Kidney glomerular epithelial cell (primary cell): ENCODE measurements around the gene SLF2.
"Not testable (repeated sequence)": the region's sequence is repeated elsewhere in the genome, so short reads cannot be mapped to it uniquely, and the experiment has no call there.

Experiments
- DNase-seq: peaks from one replicate; lab custom pipeline; 2025; lab: John Stamatoyannopoulos, UW

SLF2 gene

DNA sequence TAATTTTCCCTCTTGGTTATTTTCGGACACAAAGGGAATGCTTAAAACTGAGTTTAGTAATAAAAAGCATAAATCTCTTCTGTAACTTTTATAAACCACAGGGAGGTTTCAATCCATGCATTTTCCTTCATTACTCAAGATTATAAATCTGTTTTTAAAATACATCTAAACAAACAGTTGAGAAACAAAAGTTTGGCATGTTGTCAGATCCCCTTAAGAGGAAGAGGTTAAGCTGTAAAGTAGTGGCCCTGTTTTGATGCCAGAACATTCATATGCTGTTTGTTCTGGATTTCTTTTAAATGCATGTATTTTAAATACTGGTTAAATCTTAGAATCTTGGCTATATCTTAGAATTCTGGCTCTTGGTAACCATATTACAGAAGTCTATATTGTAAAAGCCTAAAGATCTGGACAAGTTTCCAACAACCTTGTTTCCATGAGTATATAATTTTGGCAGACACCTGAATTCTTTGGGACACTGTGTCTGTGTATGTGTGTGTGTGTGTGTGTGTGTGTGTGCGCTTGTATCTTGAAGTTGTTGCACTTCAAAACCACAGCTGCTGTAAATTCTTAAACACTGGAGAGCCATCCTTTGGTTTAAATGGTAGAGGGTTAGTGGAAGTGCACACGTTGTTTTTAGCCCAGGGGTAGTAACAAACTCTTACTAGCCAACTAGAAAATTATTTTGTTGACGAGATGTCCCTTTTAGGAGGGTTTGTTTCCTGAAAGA, 49.8 kb downstream of the SLF2 start:
- no peak for DNase-seq

DNA sequence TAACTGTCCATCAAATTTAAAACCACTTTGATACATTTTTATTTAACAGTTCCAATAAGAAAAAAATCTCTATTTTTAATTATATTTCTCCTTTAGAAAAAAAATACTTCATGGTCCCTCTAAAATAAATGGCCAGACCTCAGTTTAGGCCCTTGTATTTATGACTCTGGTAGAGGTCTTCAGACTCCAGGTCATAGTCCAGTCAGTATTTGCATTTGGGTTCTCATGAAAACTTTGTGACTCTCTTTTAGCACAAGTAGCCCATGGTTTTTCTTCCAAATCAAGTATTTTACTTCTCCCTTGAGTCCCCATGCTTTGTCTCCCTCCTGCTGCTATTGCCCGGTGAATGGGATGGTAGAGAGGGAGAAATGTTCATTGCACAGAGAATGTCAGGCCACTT, 51.1 kb downstream of the SLF2 start:
- no peak for DNase-seq

GRCh38 chr10:100965820-100966219, 53.1 kb downstream of the SLF2 start:
- DNase-seq, result no peak

GRCh38 chr10:100966887-100967286, 54.1 kb downstream of the SLF2 start:
- no peak for DNase-seq

DNA sequence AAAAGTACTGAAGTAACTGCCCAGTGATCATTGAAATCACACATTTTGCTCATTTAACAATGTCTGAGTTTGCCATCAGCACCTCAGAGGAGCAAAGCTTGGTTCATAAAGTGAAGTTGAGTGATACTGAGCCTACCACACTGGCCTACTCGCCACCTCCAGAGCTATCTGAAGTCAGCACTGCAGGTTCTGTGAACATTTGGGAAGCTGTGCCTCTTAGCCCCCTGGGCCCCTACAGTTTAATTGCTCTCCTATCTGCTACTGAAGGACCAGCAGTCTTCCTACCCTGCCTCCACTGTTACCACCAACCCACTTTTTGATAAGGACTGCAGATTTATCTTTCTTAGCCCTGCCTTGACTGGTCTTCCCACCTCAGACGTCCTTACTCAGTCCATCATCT, 54.6 kb downstream of the SLF2 start:
- DNase-seq, result no peak

- DNase-seq, result no peak
These were observed 55.4 kb downstream of the SLF2 start for GRCh38 chr10:100968062-100968736.

- no peak for DNase-seq
These were observed 56.1 kb downstream of the SLF2 start for GRCh38 chr10:100968863-100969186.

DNA sequence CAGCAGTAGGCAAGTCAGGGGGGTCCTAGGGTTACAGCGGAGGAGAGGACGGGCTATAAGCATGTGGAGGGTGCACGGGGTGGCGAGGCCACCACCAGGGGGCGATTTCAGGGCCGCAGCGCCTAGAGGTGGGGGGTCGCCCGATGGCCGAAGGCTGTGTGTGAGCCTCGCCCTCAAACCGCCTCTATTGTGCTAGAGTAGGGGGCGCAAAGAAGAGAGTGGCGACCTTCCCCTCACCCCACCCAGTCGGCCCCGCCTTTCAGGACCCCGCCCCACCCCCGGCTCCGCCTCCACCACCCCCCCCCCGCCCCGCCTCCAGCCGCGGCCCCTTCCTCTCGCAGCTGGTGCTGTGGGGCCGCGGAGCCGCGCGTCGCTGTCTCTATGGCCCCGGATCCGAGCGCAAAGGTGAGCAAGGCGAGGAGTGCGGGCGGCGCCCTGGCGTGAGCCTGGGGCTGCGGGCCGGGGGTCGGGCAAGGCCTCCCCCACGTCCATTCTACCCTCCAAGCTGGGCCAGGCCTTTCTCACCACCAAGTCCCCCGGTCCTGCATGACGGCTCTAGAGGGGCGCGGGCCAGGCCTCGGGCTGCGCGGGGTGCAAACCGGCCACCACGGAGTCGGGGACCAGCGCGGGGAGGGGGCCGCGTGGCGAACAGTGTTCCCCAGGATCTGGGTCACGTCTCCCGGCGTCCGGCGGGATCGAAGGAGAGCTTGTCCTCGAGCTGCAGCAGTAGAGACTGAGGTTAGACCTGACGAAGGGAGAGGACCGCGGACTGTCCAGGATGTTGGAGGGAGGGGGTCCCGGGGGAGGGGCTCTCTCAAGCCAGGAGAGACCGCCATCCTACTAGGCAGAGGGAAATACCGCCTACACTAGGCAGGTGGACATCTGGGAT, 56.7 kb downstream of the SLF2 start, which contains the start of gene SEMA4G:
Gene SEMA4G, plus strand, starts transcription at position 318 of the 889 bp plus-strand sequence. CDS start 3,409 bp downstream, outside the sequence.
- no peak for DNase-seq

DNA sequence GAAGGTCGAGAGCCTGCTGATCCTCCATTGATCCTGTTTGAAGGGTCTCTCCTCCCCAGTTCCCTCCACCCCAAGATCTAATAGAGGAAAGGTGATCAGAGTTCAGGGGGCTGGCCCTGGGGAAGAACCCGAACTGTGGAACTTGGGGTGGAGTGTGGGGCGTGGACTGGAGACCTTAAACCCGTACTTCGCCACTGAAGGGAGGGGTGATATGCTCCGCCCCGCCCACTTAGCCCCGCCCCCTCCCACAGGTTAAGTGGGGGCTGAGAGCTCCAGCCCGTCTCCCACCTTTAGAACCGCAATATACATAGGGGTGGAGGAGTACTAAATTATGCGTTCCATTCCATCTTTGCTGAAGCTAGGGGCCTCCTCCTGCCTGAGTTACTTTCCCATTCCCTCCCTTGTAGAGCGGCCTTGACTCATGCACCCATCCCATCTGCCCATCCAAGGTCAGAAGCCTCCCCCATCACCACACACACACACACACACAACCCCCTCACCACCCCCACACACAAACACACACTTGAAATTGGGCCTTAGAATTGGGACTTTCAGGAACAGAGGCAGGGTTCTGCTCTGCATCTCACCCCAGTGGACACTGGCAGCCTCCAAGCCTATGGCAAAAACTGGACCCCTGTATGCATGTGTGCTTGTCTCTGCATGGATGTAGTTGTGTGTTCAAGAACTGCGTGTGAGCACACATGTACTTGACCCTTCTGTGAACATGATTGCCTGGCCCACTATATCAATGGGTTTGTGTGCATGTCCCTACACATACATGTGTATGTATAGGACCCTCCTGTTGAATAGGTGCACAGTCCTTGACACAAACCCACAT, 57.5 kb downstream of the SLF2 start:
- DNase-seq, result no peak

DNA sequence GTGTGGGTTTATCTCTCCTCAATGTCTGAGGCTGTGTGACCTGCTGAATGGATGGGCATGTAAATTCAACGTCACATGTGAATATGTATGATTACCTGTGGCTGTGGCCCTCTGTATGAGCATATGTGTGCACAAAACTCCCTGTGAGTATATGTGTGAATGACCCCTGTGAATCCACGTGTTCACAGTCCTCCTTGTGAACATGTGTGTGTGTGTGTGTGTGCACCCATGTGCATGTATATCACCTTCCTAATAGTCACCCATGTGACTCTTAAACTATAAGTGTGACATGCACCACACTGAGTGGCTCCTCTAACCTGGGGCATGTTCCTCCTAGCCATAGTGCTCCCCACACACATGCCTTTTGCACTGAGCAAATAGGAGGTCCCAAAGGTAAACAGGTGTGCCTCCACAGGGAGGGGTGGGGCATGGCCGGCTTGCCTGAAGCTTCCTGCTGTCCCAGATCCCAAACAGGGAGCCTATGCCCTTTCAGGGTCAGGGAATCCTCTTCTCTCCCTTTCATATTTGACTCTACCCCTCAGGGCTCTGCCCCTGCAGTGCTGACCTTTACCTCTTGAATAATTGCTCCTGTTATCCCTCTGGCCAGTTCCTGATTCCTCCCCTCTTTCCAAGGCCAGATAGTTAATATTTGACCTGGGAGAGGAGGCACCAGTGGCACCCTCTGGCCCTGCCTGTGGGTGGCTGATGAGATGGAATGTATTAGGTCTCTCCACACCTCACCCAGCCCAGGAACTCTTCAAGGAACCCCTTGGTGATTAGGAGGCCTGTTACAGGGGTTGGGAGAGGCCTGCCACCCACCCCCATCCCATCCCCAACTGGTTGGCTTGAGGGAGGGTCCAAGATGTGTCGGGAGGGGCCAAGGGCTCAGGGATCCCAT, 58.4 kb downstream of the SLF2 start:
- peak; percentile 35 for DNase-seq

DNA sequence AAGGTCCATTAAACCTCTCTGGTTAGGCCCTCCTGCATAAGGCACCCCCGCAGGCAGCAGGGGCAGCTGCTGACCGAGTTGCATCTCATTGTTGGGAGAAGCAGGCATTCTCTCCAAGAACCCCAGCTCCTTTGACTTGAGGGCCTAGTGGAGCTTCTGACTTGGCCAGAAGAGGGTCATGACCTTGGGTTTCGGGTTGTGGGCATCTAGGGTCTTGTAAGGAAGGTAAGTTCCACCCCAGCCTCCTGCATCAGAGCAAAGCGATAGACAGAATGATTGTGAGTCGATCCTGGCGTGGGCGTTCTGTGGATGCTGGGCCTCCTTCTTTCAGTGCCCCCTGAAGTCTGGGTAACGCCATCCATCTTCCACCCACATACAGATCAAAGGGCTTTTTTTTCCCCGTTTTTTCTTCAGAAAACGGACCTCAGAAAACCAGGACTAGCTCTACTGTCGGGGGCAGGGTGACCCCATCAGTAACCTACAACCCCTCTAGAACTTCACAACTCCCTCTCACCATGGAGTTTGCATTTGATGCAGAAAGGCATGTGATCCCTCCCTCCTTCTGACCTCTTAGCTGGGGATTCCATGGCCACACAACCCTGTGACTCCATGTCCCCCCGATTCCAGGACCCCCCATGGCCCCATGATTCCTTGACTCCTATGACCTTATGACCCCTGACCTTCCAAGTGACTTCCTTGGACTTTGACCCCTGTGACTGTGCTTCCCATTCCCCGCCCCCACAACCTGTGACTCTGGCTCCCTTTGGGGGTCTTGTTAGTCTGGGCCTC, 59.5 kb downstream of the SLF2 start:
- no peak for DNase-seq

GRCh38 chr10:100972904-100973535, 60.3 kb downstream of the SLF2 start:
- DNase-seq, result no peak

DNA sequence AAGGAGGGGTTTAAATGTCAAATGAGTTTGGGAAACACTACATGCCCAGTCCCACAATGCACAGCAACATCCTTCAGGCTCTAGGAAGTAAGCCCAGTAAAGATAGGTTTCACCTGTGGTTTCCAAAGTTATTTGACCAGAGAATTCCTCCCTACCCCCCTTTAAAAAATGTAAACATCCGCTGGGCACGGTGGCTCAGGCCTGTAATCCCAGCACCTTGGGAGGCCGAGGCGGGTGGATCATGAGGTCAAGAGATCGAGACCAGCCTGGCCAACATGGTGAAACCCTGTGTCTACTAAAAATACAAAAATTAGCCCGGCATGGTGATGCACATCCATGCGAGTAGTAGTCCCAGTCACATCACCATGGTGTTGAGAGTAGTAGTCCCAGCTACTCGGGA, 62.6 kb downstream of the SLF2 start:
- not testable (repeated sequence) for DNase-seq

DNA sequence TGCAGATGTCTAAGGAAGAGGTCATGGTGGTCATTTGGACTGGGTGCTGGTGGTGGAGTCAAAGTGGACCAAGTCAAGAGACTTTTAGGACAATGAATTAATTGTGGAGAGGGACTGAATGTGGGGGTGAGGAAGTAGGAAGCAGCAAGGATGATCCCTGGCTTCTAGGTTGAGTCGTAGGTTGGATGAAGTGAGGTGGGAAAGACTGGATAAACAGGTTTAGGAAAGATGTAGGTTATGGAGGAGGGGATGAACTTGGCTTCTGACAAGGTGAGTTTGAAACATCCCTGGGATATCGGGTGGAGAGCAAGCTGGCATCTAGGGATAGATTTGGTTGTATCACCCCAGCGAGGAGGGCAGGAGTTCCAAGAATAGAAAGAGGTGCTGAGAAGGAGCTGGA, 64.1 kb downstream of the SLF2 start:
- DNase-seq, result no peak

- DNase-seq, result no peak
These were observed 64.7 kb downstream of the SLF2 start for GRCh38 chr10:100977436-100977835.

- no peak for DNase-seq
These were observed 65.5 kb downstream of the SLF2 start for GRCh38 chr10:100978121-100978900.

DNA sequence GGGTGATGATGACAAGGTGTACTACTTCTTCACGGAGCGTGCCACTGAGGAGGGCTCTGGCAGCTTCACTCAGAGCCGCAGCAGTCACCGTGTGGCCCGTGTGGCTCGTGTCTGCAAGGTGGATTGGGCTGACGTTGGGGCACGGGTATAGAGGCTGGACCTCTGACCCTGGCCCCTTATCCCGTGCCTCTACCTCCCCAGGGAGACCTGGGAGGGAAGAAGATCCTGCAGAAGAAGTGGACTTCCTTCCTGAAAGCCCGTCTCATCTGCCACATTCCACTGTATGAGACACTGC, 66.1 kb downstream of the SLF2 start:
- no peak for DNase-seq

DNA sequence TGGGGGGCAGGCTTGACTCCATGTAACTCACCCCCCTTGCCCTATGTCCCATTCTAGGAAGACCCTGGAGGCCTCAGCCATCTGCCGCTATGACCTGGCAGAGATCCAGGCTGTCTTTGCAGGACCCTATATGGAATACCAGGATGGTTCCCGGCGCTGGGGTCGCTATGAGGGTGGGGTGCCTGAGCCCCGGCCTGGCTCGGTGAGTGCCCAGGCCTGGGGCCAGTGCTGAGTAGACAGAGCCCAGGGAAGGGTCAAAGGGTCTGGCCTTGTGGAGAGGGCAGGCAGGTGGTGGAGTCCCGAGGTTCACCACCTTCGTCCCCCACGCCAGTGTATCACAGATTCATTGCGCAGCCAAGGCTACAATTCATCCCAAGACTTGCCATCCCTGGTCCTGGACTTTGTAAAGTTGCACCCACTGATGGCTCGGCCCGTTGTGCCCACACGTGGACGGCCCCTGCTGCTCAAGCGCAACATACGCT, 67.1 kb downstream of the SLF2 start:
- no peak for DNase-seq

GRCh38 chr10:100980311-100980710, 67.5 kb downstream of the SLF2 start:
- DNase-seq, result no peak
